Retinal pigment epithelial cell (primary cell): Measurements from ENCODE around the gene PIP4P1.
"Not testable (repeated sequence)": the region's sequence is repeated elsewhere in the genome, so short reads cannot be mapped to it uniquely, and the experiment has no call there.

Experiments
- DNase-seq: peaks from one replicate; pipeline ENCODE4 v3.0.0-alpha.2; 2010; ENCODE audit warnings: low read depth
- H3K4me3 ChIP-seq: 2 replicates; pipeline ENCODE4 v1.5.1; 2011; ENCODE audit warnings: mild to moderate bottlenecking, low read length, control low read depth, moderate library complexity
- CTCF ChIP-seq: conservative IDR thresholded peaks from 2 replicates; pipeline ENCODE4 v1.5.1; 2011; ENCODE audit warnings: low read depth, low read length, control low read depth, inconsistent platforms

Gene PIP4P1

GRCh38 chr14:20461225-20462141, at the start of gene PIP4P1:
Gene PIP4P1, minus strand, starts transcription at chr14:20461434. Its CDS starts 109 bp downstream, at chr14:20461325.
- no peak for TF ChIP-seq CTCF
- peak; percentile 100 for DNase-seq
- peak within 1 kb of the TSS; percentile 86 for H3K4me3 ChIP-seq

- no peak for DNase-seq
- TF ChIP-seq CTCF = no peak
- no peak overlapping the region for H3K4me3 ChIP-seq
Observed at GRCh38 chr14:20508367-20508766, 47.1 kb upstream of the PIP4P1 start.

GRCh38 chr14:20507537-20507936, 46.3 kb upstream of the PIP4P1 start:
- DNase-seq, H3K4me3 ChIP-seq: not testable (repeated sequence)

GRCh38 chr14:20506752-20507151, 45.5 kb upstream of the PIP4P1 start:
- H3K4me3 ChIP-seq, DNase-seq: not testable (repeated sequence)

GRCh38 chr14:20506276-20506675, 45.0 kb upstream of the PIP4P1 start:
- DNase-seq, H3K4me3 ChIP-seq: not testable (repeated sequence)

- no peak overlapping the region for H3K4me3 ChIP-seq
- no peak for DNase-seq
Observed at GRCh38 chr14:20503898-20504297, 42.7 kb upstream of the PIP4P1 start.

GRCh38 chr14:20501346-20501745, 40.1 kb upstream of the PIP4P1 start:
- no peak overlapping the region for H3K4me3 ChIP-seq
- DNase-seq = no peak
- no peak for TF ChIP-seq CTCF

More at GRCh38 chr14:20503898-20504297, 42.7 kb upstream of the PIP4P1 start:
- no peak for TF ChIP-seq CTCF

GRCh38 chr14:20499881-20500280, 38.6 kb upstream of the PIP4P1 start:
- H3K4me3 ChIP-seq = no peak overlapping the region
- DNase-seq = no peak

More at GRCh38 chr14:20499881-20500280, 38.6 kb upstream of the PIP4P1 start:
- no peak for TF ChIP-seq CTCF
